H54 (cell line): ENCODE measurements around the gene PTPN5.

Experiments used
- DNase-seq: peaks from one replicate; pipeline ENCODE4 v3.0.0; 2011; ENCODE audit warnings: low spot score, mixed read lengths; ENCODE audit not compliant: insufficient read length
- FAIRE-seq: peaks from 3 replicates; lab custom pipeline; 2011; peaks lifted over from hg19 to GRCh38; lab: Jason Lieb, UNC
- POLR2A ChIP-seq: IDR thresholded peaks from 2 replicates; pipeline ENCODE4 v1.6.1; 2011; ENCODE audit warnings: low read depth, mild to moderate bottlenecking, low read length

Gene PTPN5

GRCh38 chr11:18785411-18785810, 6.2 kb downstream of the PTPN5 start:
- DNase-seq (no peak), FAIRE-seq (no peak)
- no peak for TF ChIP-seq POLR2A

DNA sequence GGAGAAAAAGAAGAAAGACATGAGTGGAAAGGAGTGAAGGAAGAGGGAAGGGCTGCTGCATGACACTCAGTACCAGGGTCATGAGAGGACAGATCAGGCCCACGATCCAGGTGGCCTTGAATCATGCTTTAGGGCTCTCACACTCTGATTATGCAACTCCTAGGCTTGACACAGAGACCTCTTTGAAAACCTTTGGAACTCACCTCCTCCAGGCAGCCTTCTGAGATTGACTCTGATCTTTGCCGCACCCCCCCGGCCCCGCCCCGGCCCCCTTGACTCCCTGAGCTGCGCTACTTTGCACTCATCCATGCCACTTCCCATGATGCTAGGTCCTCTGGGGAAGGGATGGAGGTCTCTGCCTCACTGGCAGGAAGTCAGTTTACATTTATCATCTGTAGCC, 10.7 kb downstream of the PTPN5 start:
- TF ChIP-seq POLR2A = no peak
- no peak for DNase-seq
- FAIRE-seq = no peak

DNA sequence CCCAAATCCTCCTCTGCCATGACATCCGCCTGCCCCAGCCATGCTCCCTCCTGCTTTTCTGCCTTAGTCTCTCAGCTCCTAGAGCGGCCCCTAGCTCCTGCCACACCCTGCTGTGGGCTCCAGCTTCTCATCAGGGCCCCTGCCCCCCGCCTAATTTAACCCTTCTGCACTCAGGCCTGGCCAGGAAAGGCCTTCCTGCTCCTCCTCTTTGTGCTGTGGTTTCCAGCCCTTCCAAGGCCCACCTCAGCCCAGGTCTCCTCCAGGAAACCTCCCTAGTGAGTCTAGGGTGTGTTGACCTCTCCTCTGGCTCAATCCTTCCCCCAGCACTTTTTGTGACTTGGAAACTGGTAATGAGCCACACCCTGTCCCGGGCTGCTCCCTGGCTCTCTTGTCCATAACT, 11.3 kb downstream of the PTPN5 start:
- FAIRE-seq (no peak), DNase-seq (no peak)
- no peak for TF ChIP-seq POLR2A

DNA sequence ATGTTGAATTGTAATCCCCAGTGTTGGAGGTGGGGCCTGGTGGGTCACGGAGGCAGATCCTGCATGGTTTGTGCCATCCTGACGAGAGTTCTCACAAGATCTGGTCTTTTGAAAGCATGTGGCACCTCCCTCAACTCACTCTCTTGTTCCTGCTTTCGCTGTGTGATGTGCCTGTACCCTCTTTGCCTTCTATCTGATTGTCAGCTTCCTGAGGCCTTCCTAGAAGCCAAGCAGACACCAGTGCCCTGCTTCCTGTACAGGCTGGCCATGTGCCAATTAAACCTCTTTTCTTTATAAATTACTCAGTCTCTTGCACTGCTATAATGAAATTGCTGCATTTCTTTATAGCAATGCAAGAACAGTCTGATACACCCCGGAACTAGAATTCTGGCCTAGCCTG, 13.1 kb downstream of the PTPN5 start:
- TF ChIP-seq POLR2A = no peak
- DNase-seq = no peak
- no peak for FAIRE-seq

GRCh38 chr11:18776324-18776723, 15.3 kb downstream of the PTPN5 start:
- FAIRE-seq (no peak), DNase-seq (no peak)
- no peak for TF ChIP-seq POLR2A

GRCh38 chr11:18775492-18776292, 15.9 kb downstream of the PTPN5 start:
- DNase-seq (peak; percentile 69), FAIRE-seq (no peak)
- no peak for TF ChIP-seq POLR2A

DNA sequence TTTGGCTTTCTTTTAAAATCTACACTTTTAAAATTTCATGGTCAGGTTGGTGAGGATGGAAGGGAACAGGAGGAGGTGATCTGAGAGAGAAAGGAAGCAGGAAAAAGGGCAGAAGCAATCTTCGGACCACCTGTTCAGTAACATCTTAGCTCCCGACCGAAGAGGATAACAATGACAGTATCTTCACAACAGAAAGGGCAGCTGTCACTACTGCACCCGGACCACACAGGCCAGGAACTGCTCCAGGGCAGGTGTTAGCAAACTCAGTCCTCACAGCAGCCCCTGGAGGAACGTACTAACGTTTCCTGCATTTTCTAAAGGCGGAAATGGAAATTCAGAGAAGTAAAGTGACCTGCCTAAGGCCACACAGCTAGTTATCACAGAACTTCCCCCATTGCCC, 16.8 kb downstream of the PTPN5 start:
- DNase-seq (no peak), FAIRE-seq (no peak)
- TF ChIP-seq POLR2A = no peak

DNA sequence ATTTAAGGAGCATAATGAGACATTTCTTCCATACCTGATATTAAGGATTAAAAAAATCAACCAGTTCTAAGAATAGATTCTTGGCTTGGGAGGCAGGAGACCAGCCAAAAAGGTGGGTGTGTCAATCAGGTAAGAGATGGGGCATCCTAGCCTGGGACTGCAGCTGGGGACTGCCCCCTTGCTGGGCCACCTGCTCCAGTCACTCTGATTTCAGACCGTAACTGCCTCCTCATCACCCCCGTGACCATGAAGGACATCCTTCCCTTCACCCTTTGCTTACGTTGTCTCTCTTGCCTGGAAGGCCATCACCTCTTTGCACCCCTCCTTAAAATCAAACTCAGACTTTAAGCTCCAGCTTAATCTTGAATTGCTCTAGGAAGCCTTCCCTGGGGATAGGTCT, 17.9 kb downstream of the PTPN5 start:
- no peak for DNase-seq
- no peak for FAIRE-seq
- TF ChIP-seq POLR2A = no peak

DNA sequence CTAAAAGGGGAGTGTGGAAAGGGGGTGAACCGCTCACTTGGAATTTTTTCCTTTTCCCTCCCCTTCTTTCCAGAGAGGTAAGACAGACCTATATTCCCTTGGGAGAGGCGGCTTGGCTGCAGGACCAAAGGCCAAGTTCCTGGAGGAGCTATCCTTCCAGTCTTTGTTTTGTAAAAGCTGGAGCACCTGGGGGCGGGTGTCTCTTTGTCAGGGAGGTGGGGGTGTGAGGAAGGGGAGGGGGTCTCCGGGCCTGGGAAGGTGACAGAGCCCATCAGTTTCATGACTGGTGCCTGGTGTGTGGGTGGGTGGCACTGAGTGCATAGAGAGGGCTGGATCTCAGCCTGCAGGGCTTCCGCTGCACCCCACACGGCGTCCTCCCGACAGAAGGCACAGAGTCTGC, 18.5 kb downstream of the PTPN5 start:
- no peak for TF ChIP-seq POLR2A
- DNase-seq (no peak), FAIRE-seq (no peak)

- TF ChIP-seq POLR2A = no peak
- DNase-seq (no peak), FAIRE-seq (no peak)
These were observed 19.4 kb downstream of the PTPN5 start for GRCh38 chr11:18772211-18772610.

DNA sequence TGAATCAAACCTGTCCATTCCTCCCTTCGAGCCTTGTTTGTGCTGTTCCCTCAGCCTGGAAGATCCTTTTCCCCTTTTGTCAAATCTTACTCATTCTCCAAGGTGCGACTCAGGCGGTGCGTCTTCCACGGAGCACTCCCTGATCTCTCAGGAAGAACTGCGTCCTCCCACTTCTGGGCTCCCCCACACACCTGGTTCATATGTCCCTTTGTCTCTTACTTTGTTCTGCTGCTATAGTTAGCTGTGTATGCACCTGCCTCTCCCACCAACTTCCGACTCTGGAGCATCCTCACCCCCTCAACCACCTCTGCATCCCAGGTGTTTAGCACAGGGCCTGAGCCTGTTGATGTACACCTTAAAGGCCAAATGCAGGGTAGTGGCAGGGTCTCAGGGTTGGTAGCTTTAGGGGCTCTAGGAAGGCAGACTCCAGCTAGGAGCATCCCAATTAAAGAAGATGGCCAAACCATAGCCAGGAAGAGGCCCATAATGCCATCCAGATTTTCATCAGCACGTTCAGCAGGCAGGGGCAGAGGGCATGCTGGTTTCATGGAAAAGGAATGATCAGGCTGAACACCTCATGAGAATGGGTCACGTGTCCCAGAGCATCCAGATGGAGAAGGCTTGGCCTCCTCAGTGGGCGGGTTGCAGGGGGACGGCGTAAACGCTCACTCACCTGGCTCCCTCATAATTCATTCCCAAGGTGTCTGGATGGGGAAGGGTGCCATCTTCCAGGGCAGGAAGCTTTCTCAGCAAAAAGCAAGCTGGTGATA, 20.1 kb downstream of the PTPN5 start:
- no peak for FAIRE-seq
- no peak for TF ChIP-seq POLR2A

GRCh38 chr11:18770479-18771125, 21.0 kb downstream of the PTPN5 start:
- no peak for DNase-seq
- FAIRE-seq = no peak

More for the DNA sequence above, 20.1 kb downstream of the PTPN5 start:
- DNase-seq = no peak

GRCh38 chr11:18769802-18770456, 21.7 kb downstream of the PTPN5 start:
- no peak for TF ChIP-seq POLR2A
- FAIRE-seq (no peak), DNase-seq (no peak)

More at GRCh38 chr11:18770479-18771125, 21.0 kb downstream of the PTPN5 start:
- TF ChIP-seq POLR2A = no peak

DNA sequence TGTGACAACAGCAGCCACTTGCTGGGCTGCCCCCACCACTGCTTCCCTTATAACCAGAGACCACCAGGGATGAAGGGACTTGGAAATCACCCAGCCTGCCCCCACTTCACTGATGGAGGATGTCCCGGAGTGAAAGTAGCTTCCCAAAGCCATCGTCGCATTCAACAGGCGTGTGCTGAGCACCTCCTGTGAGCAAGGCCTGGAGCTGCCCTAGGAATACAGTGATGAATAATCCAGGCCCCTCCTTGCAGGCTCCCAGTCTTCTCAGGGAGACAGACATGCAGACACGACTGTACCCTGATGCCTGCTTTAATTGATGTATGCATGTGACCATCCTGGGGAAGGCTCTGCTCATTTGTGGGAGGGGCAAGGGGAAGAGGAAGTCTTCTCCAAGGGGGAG, 22.6 kb downstream of the PTPN5 start:
- FAIRE-seq (no peak), DNase-seq (no peak)
- TF ChIP-seq POLR2A = no peak

- FAIRE-seq = no peak
- DNase-seq = no peak
- no peak for TF ChIP-seq POLR2A
These were observed 23.1 kb downstream of the PTPN5 start for GRCh38 chr11:18768472-18768901.
